C4-2B (cell line): ENCODE measurements around the gene ATXN1.

Source experiments
- ZFX ChIP-seq: fragments of 450-650 bp; IDR thresholded peaks from 2 replicates; pipeline ENCODE4 v1.6.1; 2017
- TF ChIP-seq, protein P1 (sequence below): fragments of 450-650 bp; conservative IDR thresholded peaks from 2 replicates; pipeline ENCODE4 v1.5.1; 2017; ENCODE audit warnings: mild to moderate bottlenecking

DNA sequence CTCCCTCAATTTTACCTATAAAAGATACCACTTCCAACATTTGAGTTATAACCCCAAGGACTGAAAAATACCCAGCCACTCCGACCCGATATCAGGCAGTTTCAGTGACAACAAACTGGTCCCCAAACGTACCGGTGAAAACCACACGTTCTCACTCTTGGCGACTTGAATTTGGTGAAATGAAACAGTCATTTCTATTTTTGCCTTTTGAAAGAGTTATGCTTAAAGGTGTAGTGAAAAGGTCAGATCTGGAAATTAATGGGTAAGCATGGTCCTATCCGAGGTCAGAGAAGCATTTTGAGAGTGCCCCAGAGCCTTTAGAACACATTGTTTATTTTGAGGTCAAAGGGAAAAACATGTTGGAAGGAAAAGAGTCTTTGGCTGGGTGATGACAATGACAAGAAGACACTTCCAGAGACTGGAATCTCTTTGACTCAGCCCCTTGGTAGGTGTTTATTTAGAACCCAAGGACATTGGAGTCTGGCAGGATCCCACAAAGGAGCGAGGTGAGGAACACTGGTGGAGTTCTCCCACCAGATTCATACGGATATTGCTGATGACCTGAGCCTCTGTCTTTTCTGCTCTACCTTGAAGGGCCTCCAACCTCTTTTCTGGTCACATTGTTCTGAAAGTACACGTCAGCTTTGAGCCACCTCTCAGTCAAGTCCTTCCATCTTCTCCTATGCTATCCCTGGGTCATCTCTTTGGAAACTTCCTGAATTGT lies 287.9 kb downstream of the ATXN1 start:
- TF ChIP-seq, protein P1, sequence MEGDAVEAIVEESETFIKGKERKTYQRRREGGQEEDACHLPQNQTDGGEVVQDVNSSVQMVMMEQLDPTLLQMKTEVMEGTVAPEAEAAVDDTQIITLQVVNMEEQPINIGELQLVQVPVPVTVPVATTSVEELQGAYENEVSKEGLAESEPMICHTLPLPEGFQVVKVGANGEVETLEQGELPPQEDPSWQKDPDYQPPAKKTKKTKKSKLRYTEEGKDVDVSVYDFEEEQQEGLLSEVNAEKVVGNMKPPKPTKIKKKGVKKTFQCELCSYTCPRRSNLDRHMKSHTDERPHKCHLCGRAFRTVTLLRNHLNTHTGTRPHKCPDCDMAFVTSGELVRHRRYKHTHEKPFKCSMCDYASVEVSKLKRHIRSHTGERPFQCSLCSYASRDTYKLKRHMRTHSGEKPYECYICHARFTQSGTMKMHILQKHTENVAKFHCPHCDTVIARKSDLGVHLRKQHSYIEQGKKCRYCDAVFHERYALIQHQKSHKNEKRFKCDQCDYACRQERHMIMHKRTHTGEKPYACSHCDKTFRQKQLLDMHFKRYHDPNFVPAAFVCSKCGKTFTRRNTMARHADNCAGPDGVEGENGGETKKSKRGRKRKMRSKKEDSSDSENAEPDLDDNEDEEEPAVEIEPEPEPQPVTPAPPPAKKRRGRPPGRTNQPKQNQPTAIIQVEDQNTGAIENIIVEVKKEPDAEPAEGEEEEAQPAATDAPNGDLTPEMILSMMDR = no peak
- TF ChIP-seq ZFX = no peak
